ENCODE results near the gene ZNF827. TPM values are rescaled to one million over a fixed set of nuclear protein-coding genes. Genes with fewer than 3 reads are reported as not detected.

Gene ZNF827
- total and polyA plus RNA-seq, 9 of the 15 experiments (the other 6 are each of a cell fraction or from before 2014, with no cell fraction given): 0.07 to 0.40 TPM; not detected in 7

DNA sequence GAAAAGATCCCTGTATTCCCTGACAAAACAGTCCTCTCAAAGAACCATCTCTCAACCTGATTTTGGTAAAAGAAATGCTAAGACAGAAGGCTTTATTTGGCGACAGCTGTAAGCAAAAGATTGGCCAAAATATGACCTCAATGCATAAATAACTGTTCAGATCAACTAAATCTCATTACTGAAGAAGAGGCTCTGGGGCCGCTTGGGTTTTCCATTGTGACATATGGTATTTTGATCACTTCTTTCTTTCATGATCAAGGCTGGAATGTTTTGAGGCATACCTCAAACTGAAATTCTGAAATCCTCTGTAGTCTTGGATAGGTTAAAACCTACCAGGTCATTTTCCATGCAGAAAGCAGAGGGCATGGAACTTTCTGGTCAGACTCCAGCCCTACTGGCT is 152.4 kb downstream of the ZNF827 start (continued):
- no peak for TF ChIP-seq ESRRA (IDR thresholded peaks at IDR 0.05; ENCODE audit: borderline replicate concordance, low read depth)
- TF ChIP-seq, protein P1, sequence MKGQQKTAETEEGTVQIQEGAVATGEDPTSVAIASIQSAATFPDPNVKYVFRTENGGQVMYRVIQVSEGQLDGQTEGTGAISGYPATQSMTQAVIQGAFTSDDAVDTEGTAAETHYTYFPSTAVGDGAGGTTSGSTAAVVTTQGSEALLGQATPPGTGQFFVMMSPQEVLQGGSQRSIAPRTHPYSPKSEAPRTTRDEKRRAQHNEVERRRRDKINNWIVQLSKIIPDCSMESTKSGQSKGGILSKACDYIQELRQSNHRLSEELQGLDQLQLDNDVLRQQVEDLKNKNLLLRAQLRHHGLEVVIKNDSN (CRISPR knock-in tag; IDR thresholded peaks at IDR 0.05): no peak
- TF ChIP-seq BCL6 (CRISPR knock-in tag; IDR thresholded peaks at IDR 0.05): no peak
- TF ChIP-seq HNRNPH1 (optimal IDR thresholded peaks at IDR 0.05; ENCODE audit: low read depth, low read length): no peak
- no peak for TF ChIP-seq CTBP1 (IDR thresholded peaks at IDR 0.05; ENCODE audit: borderline replicate concordance)
- no peak for TF ChIP-seq EGR1 (conservative IDR thresholded peaks at IDR 0.05)
- TF ChIP-seq, protein P2, sequence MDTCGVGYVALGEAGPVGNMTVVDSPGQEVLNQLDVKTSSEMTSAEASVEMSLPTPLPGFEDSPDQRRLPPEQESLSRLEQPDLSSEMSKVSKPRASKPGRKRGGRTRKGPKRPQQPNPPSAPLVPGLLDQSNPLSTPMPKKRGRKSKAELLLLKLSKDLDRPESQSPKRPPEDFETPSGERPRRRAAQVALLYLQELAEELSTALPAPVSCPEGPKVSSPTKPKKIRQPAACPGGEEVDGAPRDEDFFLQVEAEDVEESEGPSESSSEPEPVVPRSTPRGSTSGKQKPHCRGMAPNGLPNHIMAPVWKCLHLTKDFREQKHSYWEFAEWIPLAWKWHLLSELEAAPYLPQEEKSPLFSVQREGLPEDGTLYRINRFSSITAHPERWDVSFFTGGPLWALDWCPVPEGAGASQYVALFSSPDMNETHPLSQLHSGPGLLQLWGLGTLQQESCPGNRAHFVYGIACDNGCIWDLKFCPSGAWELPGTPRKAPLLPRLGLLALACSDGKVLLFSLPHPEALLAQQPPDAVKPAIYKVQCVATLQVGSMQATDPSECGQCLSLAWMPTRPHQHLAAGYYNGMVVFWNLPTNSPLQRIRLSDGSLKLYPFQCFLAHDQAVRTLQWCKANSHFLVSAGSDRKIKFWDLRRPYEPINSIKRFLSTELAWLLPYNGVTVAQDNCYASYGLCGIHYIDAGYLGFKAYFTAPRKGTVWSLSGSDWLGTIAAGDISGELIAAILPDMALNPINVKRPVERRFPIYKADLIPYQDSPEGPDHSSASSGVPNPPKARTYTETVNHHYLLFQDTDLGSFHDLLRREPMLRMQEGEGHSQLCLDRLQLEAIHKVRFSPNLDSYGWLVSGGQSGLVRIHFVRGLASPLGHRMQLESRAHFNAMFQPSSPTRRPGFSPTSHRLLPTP (IDR thresholded peaks at IDR 0.05; ENCODE audit: borderline replicate concordance, extremely low read depth, insufficient read length): no peak
- TF ChIP-seq ZNF444 (CRISPR knock-in tag; IDR thresholded peaks at IDR 0.05): no peak

Data from K562 (cell line).